Kidney (tissue), 22 donors: Measurements from ENCODE around the gene TMEM45A. TPM values are rescaled to one million over a fixed set of nuclear protein-coding genes. Genes with fewer than 3 reads are reported as not detected.
A peak's percentile ranks its signal among the peaks of the same experiment; 100 is the strongest.
"Not testable (repeated sequence)": the region's sequence is repeated elsewhere in the genome, so short reads cannot be mapped to it uniquely, and the experiment has no call there.

ENCODE experiments used
- DNase-seq, 5 donors: peaks; one replicate each; pipeline ENCODE4 v3.0.0-alpha.2; 2013 to 2020
- FAIRE-seq: peaks from 2 replicates; lab custom pipeline; 2012; peaks lifted over from hg19 to GRCh38; lab: Jason Lieb, UNC
- H3K27ac ChIP-seq, 2 donors: one replicate each; pipeline ENCODE4 v1.7.0; 2013; ENCODE audit warnings: low read depth in 2 of 2, low read length in 2 of 2, inconsistent platforms in 1 of 2
- H3K27me3 ChIP-seq: one replicate; pipeline ENCODE4 v1.7.1; 2013; ENCODE audit warnings: low read length, inconsistent platforms; ENCODE audit not compliant: control insufficient read depth, insufficient read depth
- H3K36me3 ChIP-seq, 3 donors: one replicate each; pipeline versions ENCODE4 v1.7.0 to v1.7.1; 2013; ENCODE audit warnings: low read length in 3 of 3, control low read depth in 1 of 3, inconsistent platforms in 1 of 3; ENCODE audit not compliant: insufficient read depth in 3 of 3, control insufficient read depth in 2 of 3
- H3K4me1 ChIP-seq, 3 donors: one replicate each; pipeline versions ENCODE4 v1.7.0 to v1.7.1; 2013; ENCODE audit warnings: low read length in 3 of 3, inconsistent platforms in 1 of 3, low read depth in 1 of 3; ENCODE audit not compliant: control insufficient read depth in 2 of 3, insufficient read depth in 2 of 3
- H3K4me3 ChIP-seq, 3 donors: one replicate each; pipeline versions ENCODE4 v1.7.0 to v1.8.1; 2013; ENCODE audit warnings: low read length in 3 of 3, control low read depth in 1 of 3, inconsistent platforms in 1 of 3
- H3K9ac ChIP-seq, 3 donors: one replicate each; pipeline versions ENCODE4 v1.7.0 to v1.7.1; 2013; ENCODE audit warnings: low read length in 3 of 3, control low read depth in 1 of 3, inconsistent platforms in 1 of 3
- H3K9me3 ChIP-seq, 3 donors: one replicate each; pipeline versions ENCODE4 v1.7.0 to v1.7.1; 2013; ENCODE audit warnings: low read length in 3 of 3, control low read depth in 1 of 3, inconsistent platforms in 1 of 3; ENCODE audit not compliant: control insufficient read depth in 2 of 3, insufficient read depth in 1 of 3
- CTCF ChIP-seq: IDR thresholded peaks from 3 replicates; pipeline ENCODE4 v1.5.1; 2012; ENCODE audit warnings: mild to moderate bottlenecking, moderate library complexity, borderline replicate concordance; ENCODE audit not compliant: insufficient read depth; ENCODE audit errors: extremely low read depth
- intact Hi-C: fragments of 100-400 bp; cut with DNase I; formaldehyde crosslinking; loops from one replicate; pipeline ENCODE4 v1.11.1; 2022
- long read RNA-seq, 10 donors: library from polyadenylated mRNA in 1 of 10; unstranded in 1 of 10; transcript quantifications; one replicate each; pipeline ENCODE4 v2.0.0 and lab custom pipeline, GENCODE V29; 2021 to 2026
- polyA plus RNA-seq: library from polyadenylated mRNA; stranded (reverse); fragments of 350-450 nt; fragmentation: Illumina TruSeq; extraction: RNeasy Lipid Tissue Mini Kit (QIAGEN cat#74804); gene quantifications from one replicate; pipeline ENCODE4 v1.2.3, GENCODE V29; 2014; ENCODE audit warnings: low read depth, low replicate concordance; ENCODE audit not compliant: insufficient read depth
- total RNA-seq: library from RNA; stranded (reverse); fragmentation: NEBNext Ultra II Directional; extraction: Animal tissue kit (Norgen Biotek cat#: 25700); gene quantifications from one replicate; pipeline ENCODE4 v1.2.1, GENCODE V29; 2021
- donor health status: control.
- donor health status: control.
- donor health status: control.
- donor health status: control.
- donor health status: control.
- donor health status: DM: yes; HTN: yes; CAD: no.
- donor health status: Normal renal cell carcinoma (clear cell type).

Gene TMEM45A
- 3.4 TPM for total RNA-seq
- polyA plus RNA-seq, result 4.6 TPM
- long read RNA-seq, donor 1, partial matches to known transcripts, result 0 of 4 reads
- long read RNA-seq, donor 1, other reads (novel, unspliced or antisense), result 0 of 4 reads
- long read RNA-seq, donor 2, partial matches to known transcripts, result 0 of 2 reads
- long read RNA-seq, donor 2, other reads (novel, unspliced or antisense), result 0 of 2 reads
- long read RNA-seq, donor 3, transcript TMEM45A-201 (6 exons, 1,567 nt), result major isoform, 5 of 7 reads
- long read RNA-seq, donor 3, partial matches to known transcripts, result 0 of 7 reads
- long read RNA-seq, donor 3, other reads (novel, unspliced or antisense), result 0 of 7 reads
- long read RNA-seq, donor 4, transcript TMEM45A-201 (6 exons, 1,567 nt), result major isoform, 9 of 9 reads
- long read RNA-seq, donor 4, partial matches to known transcripts, result 0 of 9 reads
- long read RNA-seq, donor 4, other reads (novel, unspliced or antisense), result 0 of 9 reads
- long read RNA-seq, donor 5, result 0 reads
- long read RNA-seq, donor 6, transcript TMEM45A-201 (6 exons, 1,567 nt), result major isoform, 6 of 6 reads
- long read RNA-seq, donor 6, partial matches to known transcripts, result 0 of 6 reads
- long read RNA-seq, donor 6, other reads (novel, unspliced or antisense), result 0 of 6 reads
- long read RNA-seq, donor 7, partial matches to known transcripts, result 0 of 8 reads
- long read RNA-seq, donor 7, other reads (novel, unspliced or antisense), result 6 of 8 reads
- long read RNA-seq, donor 8, transcript TMEM45A-201 (6 exons, 1,567 nt), result major isoform, 6 of 7 reads
- long read RNA-seq, donor 8, partial matches to known transcripts, result 0 of 7 reads
- long read RNA-seq, donor 8, other reads (novel, unspliced or antisense), result 0 of 7 reads
- long read RNA-seq, donor 9, partial matches to known transcripts, result 0 of 4 reads
- long read RNA-seq, donor 9, other reads (novel, unspliced or antisense), result 0 of 4 reads
- long read RNA-seq, donor 10, partial matches to known transcripts, result 0 of 5 reads
- long read RNA-seq, donor 10, other reads (novel, unspliced or antisense), result 0 of 5 reads

GRCh38 chr3:100492059-100493006 lies at the start of gene TMEM45A:
Gene TMEM45A, plus strand, starts transcription at chr3:100492619. Its CDS starts 62,593 bp downstream, at chr3:100555212.
- H3K36me3 ChIP-seq, result no peaks in the 10 kb centered on the region
- H3K9me3 ChIP-seq, result no peaks in the 10 kb centered on the region
- peak; percentile 9 for TF ChIP-seq CTCF
- peak within 1 kb of the TSS in 1 of 2 donors; percentile 56 for H3K27ac ChIP-seq
- intact Hi-C loops, result no loop called here
- no peak for FAIRE-seq
- no peaks in the 10 kb centered on the region for H3K27me3 ChIP-seq
- DNase-seq, result peak; percentile 96 to 98 (median 97)
- peak within 1 kb of the TSS; percentile 58 to 63 (median 61) for H3K4me3 ChIP-seq
- peak within 1 kb of the TSS; percentile 17 to 59 (median 46) for H3K9ac ChIP-seq
- no peaks in the 10 kb centered on the region for H3K4me1 ChIP-seq

GRCh38 chr3:100443690-100444089 lies 48.7 kb upstream of the TMEM45A start:
- H3K27me3 ChIP-seq, result no peaks in the 10 kb centered on the region
- no peak for FAIRE-seq
- no peak for TF ChIP-seq CTCF
- no peaks in the 10 kb centered on the region for H3K36me3 ChIP-seq
- no peak overlapping the region for H3K27ac ChIP-seq
- no peaks in the 10 kb centered on the region for H3K4me1 ChIP-seq
- no peaks in the 10 kb centered on the region for H3K9me3 ChIP-seq
- no peak for DNase-seq
- H3K9ac ChIP-seq, result no peak overlapping the region
- H3K4me3 ChIP-seq, result no peak overlapping the region
- intact Hi-C loops, result no loop called here

GRCh38 chr3:100447067-100447466 lies 45.4 kb upstream of the TMEM45A start:
- H3K9ac ChIP-seq, H3K4me1 ChIP-seq, H3K27me3 ChIP-seq, H3K9me3 ChIP-seq, DNase-seq, H3K4me3 ChIP-seq, FAIRE-seq, intact Hi-C loops, H3K27ac ChIP-seq, H3K36me3 ChIP-seq: not testable (repeated sequence)
